Upper lobe of left lung (tissue), 6 donors: ENCODE measurements around the gene TMPRSS6. TPM values are rescaled to one million over a fixed set of nuclear protein-coding genes. Genes with fewer than 3 reads are reported as not detected.

ENCODE experiments used
- ATAC-seq, 2 donors: fragments of 200-7000 bp; cut with Tn5 transposase; one replicate each; pipeline ENCODE4 v1.9.1; 2022; ENCODE audit warnings: mild to moderate bottlenecking in 2 of 2, moderate library complexity in 2 of 2; ENCODE audit not compliant: low FRiP score in 2 of 2
- DNase-seq, 2 donors: peaks; one replicate each; pipeline ENCODE4 v3.0.0-alpha.2; 2019 to 2020
- H3K27ac ChIP-seq, 4 donors: fragments of 200-600 bp; sonication (generic); one replicate each; pipeline ENCODE4 v1.5.1; 2016 to 2019
- H3K27me3 ChIP-seq, 4 donors: fragments of 200-600 bp; sonication (generic); one replicate each; pipeline ENCODE4 v1.5.1; 2017 to 2019
- H3K36me3 ChIP-seq, 4 donors: fragments of 200-600 bp; sonication (generic); one replicate each; pipeline ENCODE4 v1.5.1; 2016 to 2019
- H3K4me1 ChIP-seq, 4 donors: fragments of 200-600 bp; sonication (generic); one replicate each; pipeline ENCODE4 v1.5.1; 2018 to 2019
- H3K4me3 ChIP-seq, 4 donors: fragments of 200-600 bp; sonication (generic); one replicate each; pipeline ENCODE4 v1.5.1; 2017 to 2019; ENCODE audit warnings: mild to moderate bottlenecking in 2 of 4, moderate library complexity in 1 of 4
- H3K9me3 ChIP-seq, 4 donors: fragments of 200-600 bp; sonication (generic); one replicate each; pipeline ENCODE4 v1.5.1; 2018 to 2019
- CTCF ChIP-seq, 6 experiments: fragments of 450-650 bp in 4 of 6; fragments of 200-600 bp in 2 of 6; sonication (generic) in 2 of 6; IDR thresholded peaks; one replicate each; pipeline ENCODE4 v1.5.1; 2016 to 2019; ENCODE audit warnings: antibody characterized with exemption in 6 of 6
- EP300 ChIP-seq, 4 donors: sonication (generic); formaldehyde crosslinking; IDR thresholded peaks; one replicate each; pipeline ENCODE4 v1.5.1; 2017; ENCODE audit warnings: antibody characterized with exemption in 4 of 4, control low read depth in 2 of 4
- POLR2A ChIP-seq, 4 donors: fragments of 450-650 bp; IDR thresholded peaks; one replicate each; pipeline ENCODE4 v1.5.1; 2016 to 2017; ENCODE audit warnings: antibody characterized with exemption in 4 of 4, mild to moderate bottlenecking in 2 of 4
- POLR2AphosphoS5 ChIP-seq, 2 donors: sonication (generic); formaldehyde crosslinking; IDR thresholded peaks; one replicate each; pipeline ENCODE4 v1.5.1; 2017; ENCODE audit warnings: antibody characterized with exemption in 2 of 2
- WGBS, 2 donors: methylation state at CpG; one replicate each; pipeline ENCODE4 v1.1.5; 2017 to 2018; 5-methylcytosine and 5-hydroxymethylcytosine counted together
- total RNA-seq, 6 donors: library from RNA; depleted of rRNA in 4 of 6; stranded (reverse); fragments of >200 nt in 4 of 6; gene quantifications; one replicate each; pipeline versions ENCODE4 v1.1.0 to v1.2.1, GENCODE V29; 2016 to 2021
- donor health status: DM: no; HTN: no; CAD: no; lungs with moderate emphysema.
- donor health status: DM: no; HTN: yes; CAD: no; lungs with severe emphysema.

The TMPRSS6 gene
- total RNA-seq, 6 donors from 2014 or later, result 0.47 to 8.2 (median 2.0) TPM

- H3K36me3 ChIP-seq, result peaks cover 0 to 35% (median 8%) of the 10 kb centered on the region in 4 donors
- H3K4me3 ChIP-seq, result no peak overlapping the region
- no peak overlapping the region for H3K27ac ChIP-seq
- peaks cover 3 to 21% (median 13%) of the 10 kb centered on the region in 4 donors for H3K4me1 ChIP-seq
- no peaks in the 10 kb centered on the region for H3K9me3 ChIP-seq
- peak in 1 of 2 donors; percentile 64 for DNase-seq
- WGBS, 2 donors, result 92 to 100% methylated on average over 7 to 16 of the region's 16 CpGs
- no peak for TF ChIP-seq CTCF (IDR thresholded peaks at IDR 0.05)
- no peak for TF ChIP-seq POLR2A (IDR thresholded peaks at IDR 0.05)
- TF ChIP-seq POLR2AphosphoS5 (IDR thresholded peaks at IDR 0.05), result no peak
- TF ChIP-seq EP300 (IDR thresholded peaks at IDR 0.05), result no peak
- no peak for ATAC-seq
- no peaks in the 10 kb centered on the region for H3K27me3 ChIP-seq
Measured at GRCh38 chr22:37053310-37054055, 56.0 kb downstream of the TMPRSS6 start.

- H3K4me3 ChIP-seq, result peak overlapping the region in 3 of 4 donors; percentile 73 to 90 (median 73)
- no peaks in the 10 kb centered on the region for H3K9me3 ChIP-seq
- H3K4me1 ChIP-seq, result peaks cover 3 to 21% (median 13%) of the 10 kb centered on the region in 4 donors
- H3K27ac ChIP-seq, result no peak overlapping the region
- no peaks in the 10 kb centered on the region for H3K27me3 ChIP-seq
- no peak for ATAC-seq
- DNase-seq, result no peak
- H3K36me3 ChIP-seq, result peaks cover 0 to 27% (median 7%) of the 10 kb centered on the region in 4 donors
- TF ChIP-seq CTCF (IDR thresholded peaks at IDR 0.05), result no peak
- peak in 1 of 4 donors; percentile 14 for TF ChIP-seq POLR2A (IDR thresholded peaks at IDR 0.05)
- 89 to 90% methylated on average over 21 to 24 of the region's 25 CpGs for WGBS, 2 donors
Measured at GRCh38 chr22:37052386-37053309, 56.9 kb downstream of the TMPRSS6 start.

GRCh38 chr22:37051391-37052385 is 57.8 kb downstream of the TMPRSS6 start, which contains the start of gene KCTD17:
Gene KCTD17, plus strand, starts transcription at chr22:37051742. Its CDS starts 19 bp downstream, at chr22:37051761.
- H3K4me3 ChIP-seq, result peak within 1 kb of the TSS; percentile 6 to 90 (median 73)
- ATAC-seq (peak; percentile 56 to 97), DNase-seq (peak; percentile 61 to 96)
- WGBS, 2 donors, result 5 to 9% methylated on average over 14 to 48 of the region's 89 CpGs
- peak within 1 kb of the TSS in 2 of 4 donors; percentile 43 to 73 for H3K27ac ChIP-seq
- peaks cover 0 to 18% (median 3%) of the 10 kb centered on the region in 4 donors for H3K36me3 ChIP-seq
- no peaks in the 10 kb centered on the region for H3K9me3 ChIP-seq
- H3K4me1 ChIP-seq, result peaks cover 3 to 21% (median 13%) of the 10 kb centered on the region in 4 donors
- no peaks in the 10 kb centered on the region for H3K27me3 ChIP-seq
- TF ChIP-seq POLR2AphosphoS5 (IDR thresholded peaks at IDR 0.05) (peak in 1 of 2 donors; percentile 19), EP300 (IDR thresholded peaks at IDR 0.05) (no peak), POLR2A (IDR thresholded peaks at IDR 0.05) (peak in 1 of 4 donors; percentile 67), CTCF (IDR thresholded peaks at IDR 0.05) (peak in 1 of 6 experiments; percentile 20)

GRCh38 chr22:37050913-37051312 is 58.6 kb downstream of the TMPRSS6 start:
- Histone ChIP-seq H3K36me3 (peaks cover 0 to 11% (median 0%) of the 10 kb centered on the region in 4 donors), H3K4me3 (peak overlapping the region in 3 of 4 donors; percentile 73 to 90 (median 73)), H3K9me3 (no peaks in the 10 kb centered on the region), H3K4me1 (peaks cover 3 to 21% (median 13%) of the 10 kb centered on the region in 4 donors), H3K27ac (peak overlapping the region in 2 of 4 donors; percentile 43 to 73), H3K27me3 (no peaks in the 10 kb centered on the region)
- no peak for TF ChIP-seq POLR2A (IDR thresholded peaks at IDR 0.05)
- TF ChIP-seq CTCF (IDR thresholded peaks at IDR 0.05), result no peak
- TF ChIP-seq EP300 (IDR thresholded peaks at IDR 0.05), result no peak
- DNase-seq (no peak), ATAC-seq (no peak)
- WGBS, 2 donors, result 82 to 88% methylated on average over 6 of the region's 6 CpGs
